ENCODE measurements around the gene IRF8. TPM values are rescaled to one million over a fixed set of nuclear protein-coding genes. Genes with fewer than 3 reads are reported as not detected.
"Not testable (repeated sequence)": the region's sequence is repeated elsewhere in the genome, so short reads cannot be mapped to it uniquely, and the experiment has no call there.

The IRF8 gene
- total RNA-seq, 2 donors from 2014 or later = 6.2 to 8.2 TPM

GRCh38 chr16:85902366-85903155 lies 3.6 kb downstream of the IRF8 start:
- no peak for TF ChIP-seq POLR2A (IDR thresholded peaks at IDR 0.05)
- TF ChIP-seq, protein P1, sequence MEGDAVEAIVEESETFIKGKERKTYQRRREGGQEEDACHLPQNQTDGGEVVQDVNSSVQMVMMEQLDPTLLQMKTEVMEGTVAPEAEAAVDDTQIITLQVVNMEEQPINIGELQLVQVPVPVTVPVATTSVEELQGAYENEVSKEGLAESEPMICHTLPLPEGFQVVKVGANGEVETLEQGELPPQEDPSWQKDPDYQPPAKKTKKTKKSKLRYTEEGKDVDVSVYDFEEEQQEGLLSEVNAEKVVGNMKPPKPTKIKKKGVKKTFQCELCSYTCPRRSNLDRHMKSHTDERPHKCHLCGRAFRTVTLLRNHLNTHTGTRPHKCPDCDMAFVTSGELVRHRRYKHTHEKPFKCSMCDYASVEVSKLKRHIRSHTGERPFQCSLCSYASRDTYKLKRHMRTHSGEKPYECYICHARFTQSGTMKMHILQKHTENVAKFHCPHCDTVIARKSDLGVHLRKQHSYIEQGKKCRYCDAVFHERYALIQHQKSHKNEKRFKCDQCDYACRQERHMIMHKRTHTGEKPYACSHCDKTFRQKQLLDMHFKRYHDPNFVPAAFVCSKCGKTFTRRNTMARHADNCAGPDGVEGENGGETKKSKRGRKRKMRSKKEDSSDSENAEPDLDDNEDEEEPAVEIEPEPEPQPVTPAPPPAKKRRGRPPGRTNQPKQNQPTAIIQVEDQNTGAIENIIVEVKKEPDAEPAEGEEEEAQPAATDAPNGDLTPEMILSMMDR (IDR thresholded peaks at IDR 0.05) = no peak
- no peaks in the 10 kb centered on the region for H3K36me3 ChIP-seq (replicated peaks in 1 of 2; ENCODE audit: insufficient read depth in 1 of 2, low read depth in 2 of 2)
- no peak overlapping the region for H3K4me3 ChIP-seq
- no peaks in the 10 kb centered on the region for H3K9me3 ChIP-seq
- peaks cover 18% of the 10 kb centered on the region for H3K4me1 ChIP-seq
- peaks cover 0 to 5% of the 10 kb centered on the region in 2 donors for H3K27me3 ChIP-seq
- intact Hi-C loops (cut with DNase I) = no loop called here
- peak overlapping the region in 1 of 4 donors; percentile 8 for H3K27ac ChIP-seq
- DNase-seq (peak in 2 of 4 donors; percentile 56 to 73), ATAC-seq (no peak)
- 61 to 69% methylated on average over 19 to 20 of the region's 20 CpGs for WGBS, 2 donors

DNA sequence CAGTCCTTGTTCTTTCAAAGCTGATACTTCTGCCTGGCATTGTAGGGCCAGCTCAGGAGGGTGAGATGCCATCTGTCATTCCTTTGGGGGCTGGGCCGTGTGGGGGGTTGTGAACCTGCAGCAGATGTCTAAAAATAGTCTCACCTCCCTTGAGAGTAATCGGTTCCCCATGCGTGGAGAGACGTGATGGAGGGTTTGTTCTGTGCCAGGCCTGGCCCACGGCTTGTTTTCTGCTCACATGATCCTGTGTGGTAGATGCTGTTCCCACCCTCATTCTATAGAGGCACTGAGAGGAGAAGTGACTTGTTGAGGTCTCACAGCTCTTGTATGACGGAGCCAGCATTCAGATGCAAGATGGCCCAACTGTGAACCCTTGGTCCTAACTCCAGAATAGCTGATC lies 4.6 kb downstream of the IRF8 start:
- intact Hi-C loops (cut with DNase I) = no loop called here
- Histone ChIP-seq H3K4me1 (peaks cover 13% of the 10 kb centered on the region), H3K27me3 (no peaks in the 10 kb centered on the region), H3K9me3 (no peaks in the 10 kb centered on the region), H3K4me3 (no peak overlapping the region), H3K36me3 (replicated peaks in 1 of 2; ENCODE audit: insufficient read depth in 1 of 2, low read depth in 2 of 2) (no peaks in the 10 kb centered on the region), H3K27ac (no peak overlapping the region)
- TF ChIP-seq, protein P1 (IDR thresholded peaks at IDR 0.05) = no peak
- TF ChIP-seq POLR2A (IDR thresholded peaks at IDR 0.05) = no peak
- 61 to 62% methylated on average over 6 of the region's 6 CpGs for WGBS, 2 donors
- no peak for ATAC-seq
- DNase-seq = no peak

DNA sequence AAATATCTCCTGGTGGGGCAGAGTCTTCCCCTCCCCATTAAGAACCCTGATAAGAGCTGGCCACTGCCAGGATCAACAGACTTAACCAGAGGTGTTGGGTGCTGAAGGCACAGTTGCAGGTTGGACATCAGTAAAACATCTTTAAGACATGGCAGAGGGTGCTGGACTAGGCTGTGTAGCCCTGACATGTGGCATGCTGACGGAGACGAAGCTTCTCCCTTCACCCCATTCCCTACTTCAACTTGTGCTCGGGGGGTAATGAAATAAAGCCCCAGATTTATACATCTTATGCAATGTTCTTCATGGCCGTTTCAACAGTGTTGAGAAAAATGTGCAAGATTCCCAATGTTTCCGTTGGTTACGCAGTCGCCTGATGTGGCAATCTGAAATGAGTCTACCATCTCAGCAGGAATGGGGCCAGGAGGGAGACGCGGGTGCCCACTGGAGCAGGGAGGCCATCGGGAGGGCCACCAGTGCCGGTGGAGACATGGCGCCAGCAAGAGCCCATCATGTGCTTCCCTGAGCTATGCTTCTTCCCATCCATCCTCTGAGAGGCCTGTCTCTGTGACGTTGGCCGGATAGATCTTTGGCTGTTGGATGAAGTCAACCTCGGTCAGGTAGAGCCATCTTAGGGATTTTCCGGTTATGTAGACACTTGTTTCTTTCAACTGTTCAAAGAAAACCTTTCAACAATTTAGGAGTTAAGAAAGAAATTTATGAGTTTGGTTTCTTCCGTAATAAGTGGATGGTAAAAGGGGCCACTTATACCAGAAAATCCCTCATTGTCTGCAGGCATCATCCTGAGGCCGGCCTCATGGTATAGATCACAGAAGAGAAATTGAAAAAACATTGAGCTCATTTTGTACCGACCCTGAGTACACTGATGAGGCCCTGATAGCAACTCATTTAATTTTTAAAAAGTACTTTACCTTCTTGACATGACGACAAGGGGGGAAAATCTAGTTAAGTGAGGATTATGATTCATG lies 6.4 kb downstream of the IRF8 start:
- DNase-seq (no peak), ATAC-seq (no peak)
- Histone ChIP-seq H3K27ac (no peak overlapping the region), H3K9me3 (no peaks in the 10 kb centered on the region), H3K4me3 (no peak overlapping the region), H3K36me3 (replicated peaks in 1 of 2; ENCODE audit: insufficient read depth in 1 of 2, low read depth in 2 of 2) (no peaks in the 10 kb centered on the region), H3K4me1 (peaks cover 6% of the 10 kb centered on the region), H3K27me3 (no peaks in the 10 kb centered on the region)
- intact Hi-C loops (cut with DNase I) = no loop called here
- TF ChIP-seq, protein P1 (IDR thresholded peaks at IDR 0.05) = no peak
- no peak for TF ChIP-seq POLR2A (IDR thresholded peaks at IDR 0.05)
- 71 to 84% methylated on average over 20 of the region's 20 CpGs for WGBS, 2 donors

GRCh38 chr16:85906349-85906748 lies 7.4 kb downstream of the IRF8 start:
- Histone ChIP-seq H3K9me3 (no peaks in the 10 kb centered on the region), H3K36me3 (replicated peaks in 1 of 2; ENCODE audit: insufficient read depth in 1 of 2, low read depth in 2 of 2) (no peaks in the 10 kb centered on the region), H3K27me3 (no peaks in the 10 kb centered on the region), H3K4me1 (peaks cover 6% of the 10 kb centered on the region), H3K4me3 (no peak overlapping the region), H3K27ac (no peak overlapping the region)
- DNase-seq = peak in 2 of 4 donors; percentile 22 to 48
- no peak for ATAC-seq
- TF ChIP-seq, protein P1 (IDR thresholded peaks at IDR 0.05) = no peak
- TF ChIP-seq POLR2A (IDR thresholded peaks at IDR 0.05) = no peak
- WGBS, 2 donors = 88 to 92% methylated on average over 13 of the region's 13 CpGs
- intact Hi-C loops (cut with DNase I) = no loop called here

DNA sequence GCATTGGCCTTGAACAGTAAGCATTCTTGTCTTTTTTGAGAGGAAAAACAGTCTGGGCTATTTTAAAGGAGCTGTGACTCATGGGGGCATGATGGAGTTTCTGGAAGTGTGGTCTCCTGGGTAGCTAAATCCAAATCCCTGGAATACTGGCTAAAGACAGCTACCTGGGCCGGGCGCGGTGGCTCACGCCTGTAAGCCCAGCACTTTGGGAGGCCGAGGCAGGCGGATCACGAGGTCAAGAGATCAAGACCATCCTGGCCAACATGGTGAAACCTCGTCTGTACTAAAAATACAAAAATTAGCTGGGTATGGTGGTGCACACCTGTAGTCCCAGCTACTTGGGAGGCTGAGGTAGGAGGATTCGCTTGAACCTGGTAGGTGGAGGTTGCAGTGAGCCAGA lies 8.3 kb downstream of the IRF8 start:
- not testable (repeated sequence) for H3K27ac ChIP-seq, ATAC-seq
- 75 to 93% methylated on average over 9 of the region's 9 CpGs for WGBS, 2 donors

More for the DNA sequence above, 8.3 kb downstream of the IRF8 start:
- intact Hi-C loops (cut with DNase I); H3K27me3 ChIP-seq; H3K4me1 ChIP-seq; H3K9me3 ChIP-seq; H3K36me3 ChIP-seq (replicated peaks in 1 of 2; ENCODE audit: insufficient read depth in 1 of 2, low read depth in 2 of 2); DNase-seq; H3K4me3 ChIP-seq: not testable (repeated sequence)
